UCSD-AML1 (cell line): ENCODE measurements around the gene RXRA.
A peak's percentile ranks its signal among the peaks of the same experiment; 100 is the strongest.

Experiments
- DNase-seq: peaks from one replicate; lab custom pipeline; 2025; ENCODE audit not compliant: unreplicated experiment; lab: John Stamatoyannopoulos, UW

RXRA gene

GRCh38 chr9:134443174-134444037 is 117.2 kb downstream of the RXRA start:
- DNase-seq, result peak; percentile 88

- DNase-seq, result no peak
Observed at GRCh38 chr9:134444038-134444315, 117.7 kb downstream of the RXRA start.

GRCh38 chr9:134445000-134445399 is 118.7 kb downstream of the RXRA start:
- DNase-seq, result no peak

GRCh38 chr9:134449180-134449916 is 123.1 kb downstream of the RXRA start:
- DNase-seq, result peak; percentile 89

- no peak for DNase-seq
Observed at GRCh38 chr9:134451700-134452458, 125.6 kb downstream of the RXRA start.

- DNase-seq, result no peak
Observed at GRCh38 chr9:134452728-134453127, 126.5 kb downstream of the RXRA start.

GRCh38 chr9:134453776-134454475 is 127.7 kb downstream of the RXRA start:
- no peak for DNase-seq

GRCh38 chr9:134454476-134454857 is 128.2 kb downstream of the RXRA start:
- no peak for DNase-seq

- no peak for DNase-seq
Observed at GRCh38 chr9:134455021-134455471, 128.8 kb downstream of the RXRA start.

GRCh38 chr9:134455537-134455933 is 129.3 kb downstream of the RXRA start:
- DNase-seq, result no peak

GRCh38 chr9:134455934-134456755 is 129.9 kb downstream of the RXRA start:
- DNase-seq, result peak; percentile 89

GRCh38 chr9:134456756-134457305 is 130.6 kb downstream of the RXRA start:
- DNase-seq, result no peak

- DNase-seq, result no peak
Observed at GRCh38 chr9:134457321-134458206, 131.3 kb downstream of the RXRA start.

- no peak for DNase-seq
Observed at GRCh38 chr9:134458207-134459108, 132.2 kb downstream of the RXRA start.

GRCh38 chr9:134459164-134459563 is 132.9 kb downstream of the RXRA start:
- peak; percentile 72 for DNase-seq

- no peak for DNase-seq
Observed at GRCh38 chr9:134459573-134459972, 133.3 kb downstream of the RXRA start.

GRCh38 chr9:134460206-134460605 is 134.0 kb downstream of the RXRA start:
- no peak for DNase-seq

GRCh38 chr9:134460896-134461295 is 134.6 kb downstream of the RXRA start:
- no peak for DNase-seq
